NCI-H146 treated with DMSO at 0.1 percent for 48 hours (cell line): ENCODE data around the gene TBPL1.
"Not testable (repeated sequence)": the region's sequence is repeated elsewhere in the genome, so short reads cannot be mapped to it uniquely, and the experiment has no call there.

ENCODE experiments used
- DNase-seq: peaks from one replicate; lab custom pipeline; 2025; ENCODE audit not compliant: unreplicated experiment; lab: John Stamatoyannopoulos, UW

The TBPL1 gene

DNA sequence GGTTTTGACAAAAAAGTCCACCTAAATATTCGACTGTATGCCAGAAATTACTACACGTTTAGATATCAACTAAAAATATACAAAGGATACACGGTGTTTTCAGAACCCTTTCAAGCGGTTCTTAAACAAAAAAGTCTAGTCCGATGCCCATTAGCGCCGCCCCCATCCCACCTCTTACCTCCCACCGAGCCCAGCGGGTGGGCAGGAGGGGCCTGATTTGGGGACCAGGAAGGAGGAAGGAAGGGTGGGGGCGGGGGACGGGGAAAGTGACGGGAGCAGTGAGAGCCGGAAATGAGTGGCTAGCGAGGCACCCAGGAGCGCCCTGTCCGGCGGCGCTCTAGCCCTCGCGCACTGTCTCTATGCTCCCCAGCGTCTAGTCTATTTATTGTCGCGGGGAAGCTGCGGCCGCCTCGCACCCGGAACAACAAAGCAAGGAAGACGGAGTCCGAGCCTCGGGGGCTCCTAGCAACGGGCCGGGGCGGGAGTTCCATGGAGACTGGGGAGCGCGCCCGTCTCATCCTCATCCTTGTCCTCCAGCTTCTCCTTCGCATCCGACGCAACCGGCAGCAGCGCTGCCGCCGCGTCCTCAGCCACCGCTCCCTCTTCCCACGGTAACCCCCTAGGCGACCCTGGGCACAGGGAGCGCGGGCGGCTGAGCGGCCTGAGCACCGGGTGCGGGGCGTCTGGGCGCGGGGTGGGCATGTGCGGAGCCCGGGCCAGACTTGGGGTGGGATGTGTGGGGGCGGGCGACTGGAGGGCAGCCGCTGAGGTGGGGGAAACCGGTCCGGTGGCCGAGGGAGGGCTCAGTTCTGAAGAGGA, at the start of gene TBPL1:
Gene TBPL1 (plus strand): TSS at position 410 of the 819 bp plus-strand sequence. CDS start 26,902 bp downstream, outside the sequence.
- DNase-seq, result peak; percentile 99

- no peak for DNase-seq
Observed at GRCh38 chr6:133903855-133904254, 49.2 kb upstream of the TBPL1 start.

DNA sequence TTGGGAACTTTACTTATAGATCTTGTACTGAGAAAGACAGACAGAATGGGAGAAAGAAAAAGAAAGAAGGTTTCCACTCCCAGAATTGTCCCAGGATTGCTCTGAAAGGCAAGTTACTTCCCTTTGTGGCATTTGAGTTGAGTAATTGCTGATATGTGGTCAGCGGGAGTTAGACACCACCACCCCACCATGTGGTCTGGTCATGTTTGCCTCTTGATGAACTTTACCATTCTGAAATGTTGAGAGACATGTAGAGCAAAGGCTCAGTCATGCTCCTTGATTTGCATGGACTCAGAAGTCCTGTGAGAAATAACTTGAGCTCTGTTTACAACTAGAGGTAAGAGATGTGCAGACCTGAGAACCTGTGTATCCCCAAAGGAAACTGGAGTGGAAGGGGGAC, 47.0 kb upstream of the TBPL1 start:
- no peak for DNase-seq

DNA sequence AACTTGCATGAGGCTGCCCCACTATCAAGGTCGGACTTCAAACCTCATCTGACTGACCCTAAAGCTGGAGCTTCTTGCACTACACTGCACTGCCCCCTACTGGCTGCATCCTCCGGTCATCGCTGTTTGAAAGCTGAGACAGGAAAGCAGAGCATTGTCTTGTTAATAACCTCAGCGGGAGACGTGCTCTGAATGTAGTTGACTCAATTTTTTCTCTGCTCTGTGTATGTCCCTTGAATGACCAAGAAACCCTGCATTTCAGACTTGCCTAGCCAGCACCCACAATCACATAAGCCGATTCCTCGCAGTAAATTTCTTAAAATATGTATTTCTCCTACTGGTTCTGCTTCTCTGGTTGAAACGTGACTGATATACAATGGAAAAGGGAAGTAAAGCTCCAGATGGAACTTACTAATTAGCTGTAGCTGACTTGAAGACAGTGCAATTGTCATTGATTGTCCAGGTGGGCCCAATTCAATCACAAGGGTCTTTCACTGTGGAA, 36.3 kb upstream of the TBPL1 start:
- DNase-seq, result peak; percentile 98

DNA sequence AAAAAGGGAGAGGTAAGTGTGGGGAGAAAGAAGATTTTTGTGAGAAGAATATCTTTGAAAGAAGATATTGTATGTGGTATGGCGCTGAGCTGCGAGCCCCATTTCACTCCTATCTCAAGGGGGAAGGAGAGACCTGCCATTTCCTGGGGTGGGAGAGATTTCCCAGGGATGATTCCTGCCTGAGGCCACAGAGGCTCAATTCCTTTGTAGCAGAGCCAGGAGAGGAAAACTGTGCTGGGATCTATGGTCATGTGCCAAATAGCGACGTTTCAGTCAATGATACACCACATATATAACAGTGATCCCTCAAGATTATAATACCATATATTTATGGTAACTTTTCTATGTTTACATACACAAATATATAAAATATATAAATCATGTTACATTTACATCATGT, 35.2 kb upstream of the TBPL1 start:
- no peak for DNase-seq

DNA sequence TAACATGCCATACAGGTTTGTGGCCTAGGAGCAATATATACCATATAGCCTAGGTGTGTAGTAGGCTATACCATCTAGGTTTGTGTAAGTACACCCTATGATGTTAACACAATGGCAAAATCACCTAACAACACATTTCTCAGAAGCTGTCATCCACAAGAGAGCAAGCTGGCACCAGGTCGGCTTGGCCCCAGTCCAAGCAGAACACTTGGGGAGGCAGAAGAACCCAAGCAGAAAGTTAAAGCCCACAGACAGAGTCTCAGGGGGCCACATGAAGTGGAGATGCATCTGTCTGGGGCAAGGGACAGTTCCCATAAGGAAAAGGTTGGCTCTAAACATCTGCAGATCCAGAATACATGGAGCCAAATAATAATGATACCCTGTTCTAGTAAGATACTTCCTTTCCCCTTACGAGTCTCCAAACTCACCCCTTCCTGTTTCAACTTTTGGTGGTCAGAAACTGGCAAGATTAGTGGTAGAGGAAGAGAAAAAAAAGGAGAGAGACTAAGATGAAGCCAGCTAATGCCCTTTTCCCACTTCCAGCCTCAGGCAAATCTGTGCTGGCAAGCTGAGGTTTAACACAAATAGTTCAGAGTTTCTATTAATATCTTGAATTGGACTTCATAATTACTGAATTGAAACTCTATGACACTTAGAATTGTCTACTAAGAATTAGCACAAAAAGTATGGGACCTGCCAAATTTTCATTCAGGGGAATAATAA, 34.7 kb upstream of the TBPL1 start:
- no peak for DNase-seq

DNA sequence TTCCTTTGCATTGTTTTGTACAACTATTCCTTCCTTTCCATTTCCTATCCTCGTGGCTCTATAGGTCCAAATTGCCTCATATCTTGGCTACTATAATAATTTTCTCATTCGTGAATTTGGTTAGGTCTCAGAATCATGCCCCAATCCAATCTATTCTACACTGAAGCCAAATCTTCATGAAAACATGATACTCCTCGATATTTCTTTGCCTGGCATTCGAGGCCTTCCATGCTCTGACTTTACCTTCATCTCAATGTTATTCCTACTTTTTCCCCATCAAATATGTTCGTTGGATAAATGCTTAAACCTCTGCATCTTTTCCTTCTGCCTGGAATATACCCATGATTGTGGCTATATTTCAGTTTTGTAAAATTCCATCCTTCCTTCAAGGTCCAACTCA, 33.7 kb upstream of the TBPL1 start:
- DNase-seq, result no peak

DNA sequence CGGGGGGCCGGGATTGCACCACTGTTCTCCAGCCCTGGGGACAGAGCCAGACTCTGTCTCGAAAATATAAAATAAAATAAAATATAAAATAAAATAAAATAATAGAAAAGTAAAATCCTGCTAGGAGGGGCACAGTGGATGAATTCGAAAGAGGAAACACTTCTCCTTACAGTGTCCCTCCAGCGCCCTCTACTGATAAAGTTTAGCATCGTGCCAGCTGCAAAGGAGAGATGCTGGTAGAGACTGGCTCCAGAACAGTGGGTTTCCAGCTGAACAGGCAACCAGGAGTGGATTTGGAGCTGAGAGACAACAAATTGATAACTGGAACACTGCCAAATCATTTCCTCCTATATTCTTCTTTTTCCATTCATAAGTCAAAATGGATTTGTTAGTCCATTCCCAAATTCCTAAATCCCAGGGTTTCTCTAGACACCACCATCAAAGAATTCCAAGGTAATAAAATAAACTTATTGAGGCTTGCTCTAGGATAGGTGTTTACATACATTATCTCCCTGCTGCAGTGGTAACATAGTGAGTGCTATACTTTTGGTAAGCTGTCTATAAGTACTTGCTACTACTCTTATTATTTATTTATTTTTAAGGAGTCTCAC, 31.7 kb upstream of the TBPL1 start:
- peak; percentile 84 for DNase-seq

- peak; percentile 90 for DNase-seq
Observed at GRCh38 chr6:133923938-133924593, 29.0 kb upstream of the TBPL1 start.

GRCh38 chr6:133931221-133931620, 21.8 kb upstream of the TBPL1 start:
- not testable (repeated sequence) for DNase-seq

DNA sequence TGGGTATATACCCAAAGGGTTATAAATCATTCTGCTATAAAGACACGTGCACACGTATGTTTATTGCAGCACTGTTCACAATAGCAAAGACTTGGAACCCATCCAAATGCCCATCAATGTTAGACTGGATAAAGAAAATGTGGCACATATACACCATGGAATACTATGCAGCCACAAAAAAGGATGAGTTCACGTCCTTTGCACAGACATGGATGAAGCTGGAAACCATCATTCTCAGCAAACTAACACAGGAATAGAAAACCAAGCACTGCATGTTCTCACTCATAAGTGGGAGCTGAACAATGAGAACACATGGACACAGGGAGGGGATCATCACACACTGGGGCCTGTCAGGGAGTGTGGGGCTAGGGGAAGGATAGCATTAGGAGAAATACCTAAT, 16.7 kb upstream of the TBPL1 start:
- DNase-seq, result not testable (repeated sequence)

GRCh38 chr6:133937909-133938308, 15.1 kb upstream of the TBPL1 start:
- DNase-seq, result no peak

GRCh38 chr6:133938533-133938932, 14.5 kb upstream of the TBPL1 start:
- DNase-seq, result no peak

- DNase-seq, result no peak
Observed at GRCh38 chr6:133939778-133940667, 13.0 kb upstream of the TBPL1 start.

DNA sequence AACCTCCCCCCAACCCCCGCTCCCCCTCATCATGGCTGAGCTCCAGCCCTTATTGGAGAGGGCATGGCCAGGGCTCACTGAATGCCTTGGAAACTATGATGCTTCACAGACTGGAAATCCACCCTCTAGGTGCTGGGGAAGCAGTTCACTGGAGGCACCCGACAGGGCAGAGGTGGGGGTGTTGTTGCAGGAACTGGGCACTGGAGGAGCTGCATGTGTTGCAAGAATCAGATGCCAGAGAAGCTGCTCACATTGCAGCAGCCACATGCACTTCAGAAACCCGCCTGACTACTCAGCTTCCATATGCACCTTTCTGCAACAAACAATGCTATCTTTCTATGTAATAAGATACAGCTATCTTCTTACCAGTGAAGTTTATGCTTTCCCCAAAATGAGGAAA, 7.9 kb upstream of the TBPL1 start:
- DNase-seq, result no peak

- DNase-seq, result no peak
Observed at GRCh38 chr6:133947302-133947900, 5.6 kb upstream of the TBPL1 start.

DNA sequence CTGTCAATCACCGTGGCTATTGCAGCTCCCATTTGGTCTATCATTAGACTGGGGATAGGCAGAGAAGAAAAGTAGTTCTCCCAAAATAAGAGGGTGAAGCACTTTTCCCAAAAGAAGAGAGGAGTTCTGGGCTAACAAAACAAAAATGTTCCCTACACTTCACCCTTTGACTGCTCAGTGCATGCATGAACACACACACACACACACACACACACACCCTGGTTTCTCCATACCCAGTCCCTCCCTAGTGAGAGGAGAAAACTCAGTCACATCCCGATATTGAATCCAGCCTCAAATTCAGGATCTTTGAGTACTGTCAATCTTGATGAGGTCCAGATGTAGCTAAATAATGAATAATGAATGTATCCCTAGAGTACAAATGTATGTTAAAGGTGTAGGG, 4.6 kb upstream of the TBPL1 start:
- no peak for DNase-seq

GRCh38 chr6:133951227-133951626, 1.8 kb upstream of the TBPL1 start:
- DNase-seq, result no peak

GRCh38 chr6:133951881-133952814, 876 bp upstream of the TBPL1 start:
- peak; percentile 86 for DNase-seq
